ENCODE data around the gene EFNA4. TPM values are rescaled to one million over a fixed set of nuclear protein-coding genes. Genes with fewer than 3 reads are reported as not detected.

EFNA4 gene
- total and polyA plus RNA-seq, 2 of the 8 experiments (the other 6 are each of a cell fraction or from before 2014, with no cell fraction given), result 21.9 to 23.9 TPM

- POLR2A ChIA-PET (ENCODE audit: partially characterized antibody), result interaction anchor here (0.6 to 2.0 kb wide), 6 partner anchors 12 to 693 kb away, joined by 3 to 5 read pairs (median 3); no protein-coding TSS in a partner anchor
- Histone ChIP-seq H3K4me1 (replicated peaks in 1 of 4; ENCODE audit: control insufficient read depth in 3 of 4, insufficient read depth in 4 of 4, low read length in 3 of 4) (peaks cover 0 to 5% (median 0%) of the 10 kb centered on the region in 4 experiments; a peak in 2 of 7 replicates), H3K14ac (ENCODE audit: insufficient read length) (no peak overlapping the region), H3K23ac (ENCODE audit: insufficient read length) (no peak overlapping the region), H3K4ac (replicated peaks; ENCODE audit: insufficient read length, low read depth, low read length) (no peak overlapping the region), H2BK120ac (replicated peaks; ENCODE audit: low read depth, low read length) (no peak overlapping the region), H3K27me3 (replicated peaks in 1 of 4; ENCODE audit: control insufficient read depth in 3 of 4, extremely low read depth in 1 of 4, insufficient read depth in 3 of 4, low read length in 3 of 4) (peaks cover 0 to 3% (median 1%) of the 10 kb centered on the region in 4 experiments; a peak in 1 of 7 replicates), H3K27ac (ENCODE audit: low read depth, low read length) (no peak overlapping the region), H3K9ac (replicated peaks in 1 of 4; ENCODE audit: extremely low read depth in 1 of 4, low read depth in 3 of 4, low read length in 3 of 4) (no peak overlapping the region), H4K5ac (ENCODE audit: insufficient read length, low read depth, low read length) (no peak overlapping the region), H3K79me1 (ENCODE audit: low read depth, low read length) (no peaks in the 10 kb centered on the region), H3K9me3 (ENCODE audit: insufficient read depth in 2 of 2, low read depth in 1 of 2, low read length in 1 of 2) (no peaks in the 10 kb centered on the region), H4K20me1 (replicated peaks in 1 of 2; ENCODE audit: control insufficient read depth in 1 of 2, insufficient read depth in 2 of 2, low read length in 2 of 2) (no peaks in the 10 kb centered on the region), H2BK12ac (ENCODE audit: low read depth, low read length) (no peak overlapping the region), H4K91ac (replicated peaks; ENCODE audit: insufficient read length, low read length) (no peak overlapping the region), H3K4me3 (ENCODE audit: extremely low read depth in 1 of 4, insufficient read depth in 2 of 4, low read depth in 3 of 4, low read length in 4 of 4) (no peak overlapping the region), H2BK15ac (ENCODE audit: low read length) (no peak overlapping the region), H2AFZ (ENCODE audit: low read length) (no peak overlapping the region), H3K56ac (replicated peaks; ENCODE audit: insufficient read length, low read depth, low read length) (no peak overlapping the region), H2AK5ac (ENCODE audit: low read depth, low read length) (no peak overlapping the region), H3K4me2 (ENCODE audit: insufficient read depth in 1 of 2, low read depth in 2 of 2, low read length in 2 of 2) (no peak overlapping the region), H2BK5ac (ENCODE audit: low read depth, low read length) (no peak overlapping the region), H2BK20ac (ENCODE audit: low read length) (no peak overlapping the region), H3K18ac (ENCODE audit: extremely low read depth, low read length) (no peak overlapping the region), H3K23me2 (ENCODE audit: low read depth, low read length) (no peaks in the 10 kb centered on the region), H3K79me2 (ENCODE audit: control insufficient read depth in 1 of 2, insufficient read depth in 2 of 2, low read length in 2 of 2) (no peaks in the 10 kb centered on the region), H3K36me3 (ENCODE audit: control insufficient read depth in 2 of 4, insufficient read depth in 4 of 4, low read length in 3 of 4) (no peaks in the 10 kb centered on the region), H4K8ac (ENCODE audit: extremely low read depth, insufficient read depth, low read length) (no peak overlapping the region)
- TF ChIP-seq SP4 (IDR thresholded peaks at IDR 0.05; ENCODE audit: low read length), result no peak
- TF ChIP-seq POLR2A (IDR thresholded peaks at IDR 0.05; ENCODE audit: control extremely low read depth in 1 of 2, low read depth in 2 of 2, low read length in 2 of 2), result no peak
- DNase-seq (ENCODE audit: low read depth in 1 of 2, low spot score in 2 of 2) (no peak), FAIRE-seq (no peak)
- WGBS, 2 experiments (ENCODE audit: extremely low coverage in 1 of 2, insufficient coverage in 1 of 2, insufficient read length in 1 of 2, insufficient replicate concordance in 2 of 2, low coverage in 1 of 2, low lambda C conversion rate in 2 of 2, missing lambda C conversion rate in 1 of 2), result 91% methylated on average over 16 of the region's 16 CpGs; no CpG with 5 or more reads in 1 of the 2 experiments
- CTCF ChIA-PET (ENCODE audit: partially characterized antibody), result interaction anchor here (0.6 to 9.5 kb wide), 8 partner anchors 10 to 1672 kb away, joined by 3 to 76 read pairs (median 10); no protein-coding TSS in a partner anchor
Measured at GRCh38 chr1:155029513-155030242, 33.9 kb upstream of the EFNA4 start.

Measured in H1 (cell line).